GM21825 (cell line): Measurements from ENCODE around the gene GFY.
A peak's percentile ranks its signal among the peaks of the same experiment; 100 is the strongest.
"Not testable (repeated sequence)": the region's sequence is repeated elsewhere in the genome, so short reads cannot be mapped to it uniquely, and the experiment has no call there.

Source experiments
- ATAC-seq: cut with Tn5 transposase; IDR thresholded peaks from one replicate; pipeline ENCODE4 v1.9.1; 2021; ENCODE audit warnings: mild to moderate bottlenecking, moderate library complexity; ENCODE audit not compliant: unreplicated experiment

GFY gene

DNA sequence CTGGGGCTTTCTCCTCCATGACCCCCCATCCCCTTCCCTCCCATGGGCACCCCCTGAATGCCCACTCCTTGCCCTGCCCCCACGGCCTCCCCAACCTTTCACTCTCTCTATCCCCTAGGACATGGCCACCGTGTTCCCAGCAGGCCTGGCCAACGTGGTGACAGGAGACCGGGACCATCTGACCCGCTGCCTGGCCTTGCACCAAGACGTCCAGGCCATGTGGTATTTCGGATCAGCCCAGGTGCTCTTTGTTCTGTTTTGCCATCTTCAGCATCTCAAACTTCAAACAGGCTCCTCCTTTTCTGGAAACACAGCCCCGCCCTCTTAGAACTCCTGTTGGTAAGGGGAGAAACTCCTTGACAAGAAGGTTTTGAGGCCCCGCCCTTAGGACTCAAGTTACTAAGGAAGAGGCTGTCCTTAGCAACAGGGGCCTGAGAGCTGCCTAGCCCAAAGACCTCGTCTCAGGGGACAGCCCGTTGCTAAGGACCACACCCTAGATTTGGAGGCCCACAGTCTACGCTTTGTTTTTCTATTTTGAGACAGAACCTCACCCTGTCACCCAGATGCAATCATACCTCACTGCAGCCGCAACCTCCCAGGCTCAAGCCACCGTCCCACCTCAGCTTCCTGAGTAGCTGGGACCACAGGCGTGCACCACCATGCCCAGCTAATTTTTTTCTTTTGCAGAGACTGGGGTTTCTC is 43.7 kb downstream of the GFY start:
- peak; percentile 53 for ATAC-seq

DNA sequence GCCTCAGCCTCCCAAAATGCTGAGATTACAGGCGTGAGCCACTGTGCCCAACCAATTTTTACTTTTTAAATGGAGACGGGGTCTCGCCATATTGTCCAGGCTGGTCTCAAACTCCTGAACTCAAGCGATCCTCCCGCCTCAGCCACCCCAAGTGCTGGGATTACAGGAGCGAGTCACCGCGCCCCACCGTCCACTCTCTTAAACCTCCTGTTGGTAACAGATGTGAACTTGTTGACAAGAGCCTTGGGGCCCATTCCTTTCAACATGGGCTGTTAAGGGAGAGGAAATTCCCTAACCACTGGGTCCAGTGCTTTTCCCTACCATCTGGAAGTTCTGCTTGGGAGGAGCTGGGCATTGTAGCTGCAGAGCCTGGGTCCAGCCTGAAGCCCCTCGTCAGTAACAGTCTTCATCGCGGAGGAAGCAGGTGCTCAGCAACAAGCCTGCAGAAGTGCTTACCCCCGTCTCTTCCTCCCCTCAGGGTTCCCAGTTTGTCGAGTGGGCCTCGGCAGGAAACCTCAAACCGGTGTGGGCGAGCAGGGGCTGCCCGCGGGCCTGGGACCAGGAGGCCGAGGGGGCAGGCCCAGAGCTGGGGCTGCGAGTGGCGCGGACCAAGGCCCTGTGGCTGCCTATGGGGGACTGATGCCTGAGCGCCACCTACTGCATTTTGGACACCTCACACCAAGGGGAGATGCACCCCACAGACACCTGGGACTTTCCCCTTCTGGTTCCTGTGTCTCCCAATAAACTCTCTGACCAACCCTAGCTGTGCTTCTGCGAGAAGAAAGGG is 44.8 kb downstream of the GFY start:
- ATAC-seq, result peak; percentile 51

DNA sequence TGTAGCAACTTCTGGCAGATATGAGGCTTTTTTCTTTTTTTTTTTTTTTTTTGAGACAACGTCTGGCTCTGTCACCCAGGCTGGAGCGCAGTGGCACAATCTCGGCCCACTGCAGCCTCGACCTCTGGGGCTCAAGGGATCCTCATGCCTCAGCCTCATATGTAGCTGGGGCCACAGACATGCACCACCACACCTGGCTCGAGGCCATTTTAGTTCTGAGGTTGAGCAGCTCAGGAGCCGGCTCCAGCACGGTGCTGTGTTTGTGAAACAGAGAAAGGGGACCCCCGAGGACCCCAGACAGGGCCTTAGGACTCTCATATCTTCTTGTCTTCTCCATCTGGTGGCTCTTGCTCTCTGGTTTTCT is 45.4 kb downstream of the GFY start:
- ATAC-seq, result no peak

- ATAC-seq, result no peak
Measured at GRCh38 chr19:49472936-49473335, 47.7 kb downstream of the GFY start.

- not testable (repeated sequence) for ATAC-seq
Measured at GRCh38 chr19:49473501-49473867, 48.3 kb downstream of the GFY start.

DNA sequence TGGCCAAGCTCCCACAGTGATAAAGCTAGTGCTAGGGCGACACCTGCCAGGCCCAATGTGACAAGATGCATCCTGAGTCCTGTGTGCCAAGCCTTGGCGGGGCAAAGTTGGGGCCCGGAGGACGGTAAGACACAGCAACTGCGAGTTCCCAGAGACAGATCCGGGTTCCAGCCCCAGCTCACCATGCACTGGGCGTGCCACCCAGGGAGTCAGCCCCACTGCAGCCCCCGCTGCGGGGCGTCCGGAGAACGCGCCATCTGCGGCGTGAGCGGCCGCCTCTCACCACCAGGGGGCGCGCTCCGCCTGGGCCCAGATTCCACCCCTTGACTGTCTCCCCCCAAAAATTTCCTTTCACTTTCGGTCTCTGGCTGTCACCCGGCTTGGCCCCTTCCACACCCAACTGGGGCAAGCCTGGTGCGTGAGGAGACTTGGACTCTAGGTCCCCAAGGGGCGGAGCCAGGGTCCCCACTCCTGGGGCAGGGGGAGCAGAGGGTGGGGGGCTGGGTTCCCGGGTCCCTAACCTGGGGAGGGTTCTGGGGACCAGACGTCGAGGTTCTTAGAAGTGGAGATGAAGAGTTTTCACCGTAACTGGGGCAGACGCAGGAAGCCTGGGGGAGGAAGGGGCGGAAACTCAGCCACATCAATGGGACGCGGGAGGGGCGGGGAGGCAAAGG is 48.8 kb downstream of the GFY start, which contains the start of gene FLT3LG:
TSS of gene FLT3LG (plus strand) at position 348 of the 674 bp plus-strand sequence. CDS start 425 bp downstream, outside the sequence.
- peak; percentile 43 for ATAC-seq

DNA sequence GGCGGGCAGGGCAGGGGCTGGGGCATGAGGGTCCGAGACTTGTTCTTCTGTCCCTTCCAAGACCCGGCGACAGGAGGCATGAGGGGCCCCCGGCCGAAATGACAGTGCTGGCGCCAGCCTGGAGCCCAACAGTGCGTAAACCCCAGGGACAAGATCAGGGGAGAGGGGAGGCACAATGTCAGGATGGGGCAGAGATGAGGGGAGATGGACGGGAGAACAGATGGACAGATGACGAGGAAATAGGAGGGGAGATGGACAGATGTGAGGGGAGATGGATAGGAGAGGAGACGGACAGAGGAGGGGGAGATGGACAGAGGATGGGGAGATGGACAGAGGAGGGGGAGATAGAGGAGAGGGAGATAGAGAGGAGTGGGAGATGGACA is 49.3 kb downstream of the GFY start:
- no peak for ATAC-seq

- ATAC-seq, result no peak
Measured at GRCh38 chr19:49475191-49475917, 50.2 kb downstream of the GFY start.

DNA sequence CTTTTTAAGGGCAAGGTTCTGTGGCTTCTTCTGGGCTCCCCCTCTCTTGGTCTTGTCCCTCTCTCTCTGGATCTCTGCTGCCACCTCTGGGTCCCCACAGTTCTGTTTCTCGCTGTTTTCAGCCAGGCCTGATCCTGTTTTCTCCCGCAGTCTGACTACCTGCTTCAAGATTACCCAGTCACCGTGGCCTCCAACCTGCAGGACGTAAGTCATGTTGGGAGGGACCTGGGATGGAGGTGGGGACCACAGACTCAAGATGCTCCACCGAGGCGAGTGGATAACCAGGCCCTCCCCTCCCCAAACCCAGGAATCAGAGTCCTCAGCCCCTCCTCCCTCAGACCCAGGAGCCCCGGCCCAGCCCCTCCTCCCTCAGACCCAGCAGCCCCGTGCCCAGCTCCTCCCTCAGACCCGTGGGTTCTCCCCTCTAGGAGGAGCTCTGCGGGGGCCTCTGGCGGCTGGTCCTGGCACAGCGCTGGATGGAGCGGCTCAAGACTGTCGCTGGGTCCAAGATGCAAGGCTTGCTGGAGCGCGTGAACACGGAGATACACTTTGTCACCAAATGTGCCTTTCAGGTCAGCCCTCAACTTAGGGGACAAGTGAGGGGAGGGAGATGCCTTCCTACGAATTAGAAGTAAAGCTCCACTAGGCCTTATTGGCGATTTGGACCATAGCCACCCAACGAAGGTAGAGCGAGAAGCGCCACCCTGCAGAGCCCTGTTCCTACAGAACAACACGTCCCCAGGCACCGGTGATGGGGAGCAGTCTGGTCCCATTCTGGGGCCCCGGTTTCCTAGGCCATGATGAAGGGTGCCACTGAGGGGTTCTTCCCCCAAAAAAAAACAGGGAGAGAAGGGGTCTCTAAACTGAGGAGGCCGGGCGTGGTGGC is 51.0 kb downstream of the GFY start:
- ATAC-seq, result no peak
